Activated CD8-positive, alpha-beta T cell treated with anti-CD3 and anti-CD28 coated beads for 36 hours (primary cell): ENCODE measurements around the gene KCNMA1. TPM values are rescaled to one million over a fixed set of nuclear protein-coding genes. Genes with fewer than 3 reads are reported as not detected.

ENCODE experiments used
- ATAC-seq: fragments of 200-7000 bp; cut with Tn5 transposase; one replicate; pipeline ENCODE4 v1.10.0; 2021; ENCODE audit warnings: mild to moderate bottlenecking, moderate library complexity
- CTCF ChIA-PET: fragments of 350-600 bp; sonication (Branson Sonifier 250); formaldehyde crosslinking; loops from one replicate; lab custom pipeline; 2021; ENCODE audit warnings: antibody characterized with exemption; lab: Charles Lee
- POLR2A ChIA-PET: fragments of 350-600 bp; sonication (Branson Sonifier 250); formaldehyde crosslinking; loops from one replicate; lab custom pipeline; 2021; ENCODE audit warnings: antibody characterized with exemption; lab: Charles Lee
- DNase-seq: peaks from one replicate; pipeline ENCODE4 v3.0.0-alpha.2; 2020
- H3K27ac Mint-ChIP-seq: one replicate; pipeline ENCODE4 v1.8.0; 2021; ENCODE audit warnings: mild to moderate bottlenecking, mixed read lengths
- H3K27me3 Mint-ChIP-seq: one replicate; pipeline ENCODE4 v1.8.0; 2021; ENCODE audit warnings: mixed read lengths
- H3K36me3 Mint-ChIP-seq: one replicate; pipeline ENCODE4 v1.8.0; 2021; ENCODE audit warnings: low read depth, mixed read lengths
- H3K4me1 Mint-ChIP-seq: one replicate; pipeline ENCODE4 v1.8.0; 2021; ENCODE audit warnings: low read depth, mixed read lengths
- H3K4me3 Mint-ChIP-seq: one replicate; pipeline ENCODE4 v1.8.0; 2021; ENCODE audit warnings: mild to moderate bottlenecking, moderate library complexity, mixed read lengths
- H3K9me3 Mint-ChIP-seq: one replicate; pipeline ENCODE4 v1.8.0; 2021; ENCODE audit warnings: mixed read lengths
- CTCF ChIP-seq: fragments of 200-600 bp; IDR thresholded peaks from one replicate; pipeline ENCODE4 v1.8.0; 2022; ENCODE audit warnings: antibody characterized with exemption, mild to moderate bottlenecking
- intact Hi-C: fragments of 100-400 bp; cut with micrococcal nuclease; formaldehyde crosslinking; loops from one replicate; pipeline ENCODE4 v1.10.0; 2022
- total RNA-seq, 2 experiments: library from RNA; stranded (reverse); gene quantifications; one replicate each; pipeline ENCODE4 v1.2.3, GENCODE V29; 2021

Gene KCNMA1
- total RNA-seq, 2 experiments from 2014 or later = 0.18 TPM; not detected in 1

- Mint-ChIP-seq H3K9me3 (peaks cover 7% of the 10 kb centered on the region), H3K36me3 (no peaks in the 10 kb centered on the region), H3K4me3 (no peak overlapping the region), H3K4me1 (no peaks in the 10 kb centered on the region), H3K27ac (no peak overlapping the region), H3K27me3 (no peaks in the 10 kb centered on the region)
- intact Hi-C loops = no loop called here
- POLR2A ChIA-PET = no interaction called here
- ATAC-seq (peak; percentile 30), DNase-seq (no peak)
- CTCF ChIA-PET = interaction anchor here (1.5 kb wide), 1 partner anchor 9 kb away, joined by 3 read pairs; no protein-coding TSS in a partner anchor
- no peak for TF ChIP-seq CTCF
Observed at GRCh38 chr10:77301305-77301730, 336.3 kb downstream of the KCNMA1 start.

GRCh38 chr10:77300682-77301302, 336.8 kb downstream of the KCNMA1 start:
- Mint-ChIP-seq H3K9me3 (peaks cover 7% of the 10 kb centered on the region), H3K27me3 (no peaks in the 10 kb centered on the region), H3K4me1 (no peaks in the 10 kb centered on the region), H3K4me3 (no peak overlapping the region), H3K36me3 (no peaks in the 10 kb centered on the region), H3K27ac (no peak overlapping the region)
- ATAC-seq = no peak
- intact Hi-C loops = no loop called here
- POLR2A ChIA-PET = no interaction called here
- CTCF ChIA-PET = interaction anchor here (1.5 kb wide), 1 partner anchor 9 kb away, joined by 3 read pairs; no protein-coding TSS in a partner anchor
- no peak for TF ChIP-seq CTCF
- no peak for DNase-seq

- POLR2A ChIA-PET = no interaction called here
- H3K9me3 Mint-ChIP-seq = peaks cover 7% of the 10 kb centered on the region
- H3K36me3 Mint-ChIP-seq = no peaks in the 10 kb centered on the region
Observed at GRCh38 chr10:77299320-77299719, 338.3 kb downstream of the KCNMA1 start.

GRCh38 chr10:77297393-77297739, 340.2 kb downstream of the KCNMA1 start:
- CTCF ChIA-PET = interaction anchor here (1.5 to 1.7 kb wide), 2 partner anchors 9 to 132 kb away, joined by 4 read pairs; no protein-coding TSS in a partner anchor
- H3K27me3 Mint-ChIP-seq = peaks cover 5% of the 10 kb centered on the region
- POLR2A ChIA-PET = no interaction called here
- no peak for TF ChIP-seq CTCF
- intact Hi-C loops = no loop called here
- H3K27ac Mint-ChIP-seq = no peak overlapping the region
- H3K9me3 Mint-ChIP-seq = peaks cover 2% of the 10 kb centered on the region
- no peak overlapping the region for H3K4me3 Mint-ChIP-seq
- no peaks in the 10 kb centered on the region for H3K36me3 Mint-ChIP-seq
- H3K4me1 Mint-ChIP-seq = no peaks in the 10 kb centered on the region
- DNase-seq = no peak
- ATAC-seq = no peak

More at GRCh38 chr10:77299320-77299719, 338.3 kb downstream of the KCNMA1 start:
- Mint-ChIP-seq H3K27me3 (no peaks in the 10 kb centered on the region), H3K4me3 (no peak overlapping the region), H3K27ac (no peak overlapping the region), H3K4me1 (no peaks in the 10 kb centered on the region)
- no peak for TF ChIP-seq CTCF
- intact Hi-C loops = no loop called here
- CTCF ChIA-PET = no interaction called here
- no peak for DNase-seq
- ATAC-seq = no peak

- DNase-seq (no peak), ATAC-seq (no peak)
- no peaks in the 10 kb centered on the region for H3K36me3 Mint-ChIP-seq
- intact Hi-C loops = no loop called here
- H3K9me3 Mint-ChIP-seq = no peaks in the 10 kb centered on the region
- no peaks in the 10 kb centered on the region for H3K4me1 Mint-ChIP-seq
- CTCF ChIA-PET = interaction anchor here (1.5 to 1.7 kb wide), 2 partner anchors 9 to 131 kb away, joined by 4 read pairs; no protein-coding TSS in a partner anchor
- no peak overlapping the region for H3K4me3 Mint-ChIP-seq
- POLR2A ChIA-PET = no interaction called here
- TF ChIP-seq CTCF = no peak
- H3K27ac Mint-ChIP-seq = no peak overlapping the region
- peaks cover 5% of the 10 kb centered on the region for H3K27me3 Mint-ChIP-seq
Observed at GRCh38 chr10:77296534-77297392, 340.8 kb downstream of the KCNMA1 start.
